Gastroesophageal sphincter (tissue), 3 donors: Measurements from ENCODE around the gene ERCC8.

Experiments used
- CTCF ChIP-seq, 4 experiments: fragments of 200-600 bp in 2 of 4; fragments of 450-650 bp in 2 of 4; sonication (generic) in 1 of 4; IDR thresholded peaks; one replicate each; pipeline ENCODE4 v1.5.1; 2017 to 2019; ENCODE audit warnings: antibody characterized with exemption in 4 of 4, mild to moderate bottlenecking in 2 of 4, moderate library complexity in 2 of 4
- POLR2AphosphoS5 ChIP-seq: sonication (generic); formaldehyde crosslinking; IDR thresholded peaks from one replicate; pipeline ENCODE4 v1.6.1; 2017; ENCODE audit warnings: antibody characterized with exemption

- no peak for TF ChIP-seq POLR2AphosphoS5
- no peak for TF ChIP-seq CTCF (IDR thresholded peaks at IDR 0.05)
Measured at GRCh38 chr5:60891667-60892066, 53.2 kb downstream of the ERCC8 start.
